Neural progenitor cell (in vitro differentiated cells): ENCODE data around the gene SLMAP. TPM values are rescaled to one million over a fixed set of nuclear protein-coding genes. Genes with fewer than 3 reads are reported as not detected.

Experiments
- DNase-seq: peaks from one replicate; pipeline ENCODE4 v3.0.0-alpha.2; 2016; ENCODE audit warnings: low spot score
- H2AFZ ChIP-seq: fragments of 200-600 bp; sonication (generic); replicated peaks from 2 replicates; pipeline ENCODE4 v1.6.1; 2016; ENCODE audit warnings: antibody characterized with exemption
- H3F3A ChIP-seq: fragments of 200-600 bp; sonication (generic); 2 replicates; pipeline ENCODE4 v1.6.1; 2016; ENCODE audit warnings: antibody characterized with exemption, low read depth
- H3K27ac ChIP-seq: fragments of 200-600 bp; sonication (generic); 2 replicates; pipeline ENCODE4 v1.5.1; 2016; ENCODE audit warnings: mild to moderate bottlenecking
- H3K27me3 ChIP-seq: fragments of 200-600 bp; sonication (generic); 2 replicates; pipeline ENCODE4 v1.6.1; 2016; ENCODE audit warnings: mild to moderate bottlenecking, moderate library complexity
- H3K36me3 ChIP-seq: fragments of 200-600 bp; sonication (generic); 2 replicates; pipeline ENCODE4 v1.5.1; 2016
- H3K4me1 ChIP-seq: fragments of 200-600 bp; sonication (generic); 2 replicates; pipeline ENCODE4 v1.6.1; 2016; ENCODE audit warnings: mixed run types
- H3K4me2 ChIP-seq: fragments of 200-600 bp; sonication (generic); 2 replicates; pipeline ENCODE4 v1.6.1; 2016
- H3K4me3 ChIP-seq: fragments of 200-600 bp; sonication (generic); 2 replicates; pipeline ENCODE4 v1.5.1; 2016
- H3K79me2 ChIP-seq: fragments of 200-600 bp; sonication (generic); 2 replicates; pipeline ENCODE4 v1.6.1; 2016; ENCODE audit warnings: low read depth
- H3K9ac ChIP-seq: fragments of 200-600 bp; sonication (generic); 2 replicates; pipeline ENCODE4 v1.6.1; 2016
- H3K9me3 ChIP-seq: fragments of 200-600 bp; sonication (generic); 2 replicates; pipeline ENCODE4 v1.5.1; 2016; ENCODE audit warnings: low read depth
- H4K20me1 ChIP-seq: fragments of 200-600 bp; sonication (generic); 2 replicates; pipeline ENCODE4 v1.6.1; 2016; ENCODE audit warnings: low read depth
- H3K27ac Mint-ChIP-seq: 3 replicates; pipeline ENCODE4 v1.8.0; 2021; ENCODE audit warnings: mixed read lengths
- H3K27me3 Mint-ChIP-seq: 2 replicates; pipeline ENCODE4 v1.8.0; 2022; ENCODE audit warnings: low read depth, mild to moderate bottlenecking, inconsistent platforms, moderate library complexity, mixed read lengths; ENCODE audit not compliant: insufficient read depth
- H3K36me3 Mint-ChIP-seq: 3 replicates; pipeline ENCODE4 v1.8.0; 2021; ENCODE audit warnings: mixed read lengths
- H3K4me1 Mint-ChIP-seq: 3 replicates; pipeline ENCODE4 v1.8.0; 2021; ENCODE audit warnings: mixed read lengths
- H3K4me3 Mint-ChIP-seq: 3 replicates; pipeline ENCODE4 v1.8.0; 2021; ENCODE audit warnings: mild to moderate bottlenecking, moderate library complexity, mixed read lengths
- H3K9me3 Mint-ChIP-seq: 3 replicates; pipeline ENCODE4 v1.8.0; 2020; ENCODE audit warnings: mixed read lengths
- EZH2 ChIP-seq: fragments of 200-600 bp; sonication (generic); IDR thresholded peaks from 2 replicates; pipeline ENCODE4 v1.6.1; 2017; ENCODE audit warnings: antibody characterized with exemption, mild to moderate bottlenecking, moderate library complexity
- EZH2phosphoT487 ChIP-seq: fragments of 200-600 bp; sonication (generic); IDR thresholded peaks from 2 replicates; pipeline ENCODE4 v1.6.1; 2017; ENCODE audit warnings: antibody characterized with exemption
- total RNA-seq: library from RNA; depleted of rRNA; stranded (reverse); fragments of >200 nt; gene quantifications from 2 replicates; pipeline ENCODE4 v1.2.3, GENCODE V29; 2015; ENCODE audit warnings: low replicate concordance
- TF ChIP-seq, protein P1 (sequence below): fragments of 200-600 bp; sonication (generic); IDR thresholded peaks from 2 replicates; pipeline ENCODE4 v1.5.1; 2017; ENCODE audit warnings: antibody characterized with exemption, mild to moderate bottlenecking

SLMAP gene
- total RNA-seq, 1 donor from 2014 or later = 59.4 TPM

DNA sequence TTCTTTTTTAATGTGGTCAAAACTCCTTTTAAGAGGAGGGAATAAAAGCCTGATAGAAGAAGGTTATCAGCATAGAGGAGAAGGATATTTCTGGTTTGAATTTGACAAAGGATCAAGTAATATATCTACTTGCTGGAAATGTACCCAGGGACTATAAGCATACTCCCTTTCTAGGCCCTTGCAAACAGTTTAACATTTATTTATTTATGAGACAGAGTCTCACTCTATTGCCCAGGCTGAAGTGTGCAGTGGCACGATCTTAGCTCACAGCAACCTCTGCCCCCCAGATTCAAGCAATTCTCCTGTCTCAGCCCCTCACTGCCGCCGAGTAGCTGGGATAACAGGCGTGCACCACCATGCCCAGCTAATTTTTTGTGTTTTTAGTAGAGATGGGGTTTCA, 71.6 kb downstream of the SLMAP start:
- Histone ChIP-seq H3K36me3 (no peaks in the 10 kb centered on the region), H3K9me3 (no peaks in the 10 kb centered on the region), H3K9ac (no peak overlapping the region), H3K4me2 (no peak overlapping the region), H3K4me3 (no peak overlapping the region), H3K27me3 (no peaks in the 10 kb centered on the region), H3K4me1 (peaks cover 9% of the 10 kb centered on the region), H3F3A (peaks cover 4% of the 10 kb centered on the region), H4K20me1 (peaks cover 31% of the 10 kb centered on the region), H3K79me2 (peaks cover 58% of the 10 kb centered on the region), H2AFZ (no peak overlapping the region), H3K27ac (no peak overlapping the region)
- no peaks in the 10 kb centered on the region for H3K9me3 Mint-ChIP-seq
- peaks cover 4% of the 10 kb centered on the region for H3K36me3 Mint-ChIP-seq
- DNase-seq = no peak
- peaks cover 14% of the 10 kb centered on the region for H3K4me1 Mint-ChIP-seq
- H3K4me3 Mint-ChIP-seq = no peak overlapping the region
- H3K27me3 Mint-ChIP-seq = no peaks in the 10 kb centered on the region
- H3K27ac Mint-ChIP-seq = no peak overlapping the region
- no peak for TF ChIP-seq EZH2phosphoT487
- TF ChIP-seq, protein P1, sequence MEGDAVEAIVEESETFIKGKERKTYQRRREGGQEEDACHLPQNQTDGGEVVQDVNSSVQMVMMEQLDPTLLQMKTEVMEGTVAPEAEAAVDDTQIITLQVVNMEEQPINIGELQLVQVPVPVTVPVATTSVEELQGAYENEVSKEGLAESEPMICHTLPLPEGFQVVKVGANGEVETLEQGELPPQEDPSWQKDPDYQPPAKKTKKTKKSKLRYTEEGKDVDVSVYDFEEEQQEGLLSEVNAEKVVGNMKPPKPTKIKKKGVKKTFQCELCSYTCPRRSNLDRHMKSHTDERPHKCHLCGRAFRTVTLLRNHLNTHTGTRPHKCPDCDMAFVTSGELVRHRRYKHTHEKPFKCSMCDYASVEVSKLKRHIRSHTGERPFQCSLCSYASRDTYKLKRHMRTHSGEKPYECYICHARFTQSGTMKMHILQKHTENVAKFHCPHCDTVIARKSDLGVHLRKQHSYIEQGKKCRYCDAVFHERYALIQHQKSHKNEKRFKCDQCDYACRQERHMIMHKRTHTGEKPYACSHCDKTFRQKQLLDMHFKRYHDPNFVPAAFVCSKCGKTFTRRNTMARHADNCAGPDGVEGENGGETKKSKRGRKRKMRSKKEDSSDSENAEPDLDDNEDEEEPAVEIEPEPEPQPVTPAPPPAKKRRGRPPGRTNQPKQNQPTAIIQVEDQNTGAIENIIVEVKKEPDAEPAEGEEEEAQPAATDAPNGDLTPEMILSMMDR = no peak
- no peak for TF ChIP-seq EZH2

DNA sequence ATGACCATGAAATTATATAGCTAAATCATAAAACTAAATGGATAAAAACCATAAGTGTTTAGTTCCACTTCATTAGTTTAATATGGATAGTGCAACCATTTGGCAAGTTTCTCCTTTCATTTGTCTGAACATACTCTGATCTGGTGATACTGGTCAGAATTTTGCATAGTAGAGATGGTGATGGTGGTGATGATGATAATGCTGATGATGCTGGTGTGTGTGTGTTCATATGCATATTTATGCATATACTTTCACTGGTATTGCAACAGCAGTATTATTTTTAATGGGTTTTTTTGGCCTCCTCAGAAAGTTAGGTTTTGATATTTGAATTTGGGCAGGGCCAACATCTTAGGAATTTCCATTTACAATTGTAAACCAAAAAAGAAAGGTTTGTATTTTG, 76.4 kb downstream of the SLMAP start:
- Mint-ChIP-seq H3K36me3 (peaks cover 4% of the 10 kb centered on the region), H3K4me3 (no peak overlapping the region), H3K9me3 (no peaks in the 10 kb centered on the region), H3K27me3 (peaks cover under 1% of the 10 kb centered on the region), H3K4me1 (no peaks in the 10 kb centered on the region), H3K27ac (no peak overlapping the region)
- Histone ChIP-seq H3K4me1 (no peaks in the 10 kb centered on the region), H3K4me2 (no peak overlapping the region), H3K27me3 (no peaks in the 10 kb centered on the region), H3K9me3 (no peaks in the 10 kb centered on the region), H3K79me2 (peaks cover 28% of the 10 kb centered on the region), H2AFZ (no peak overlapping the region), H3K36me3 (peaks cover 6% of the 10 kb centered on the region), H3K4me3 (no peak overlapping the region), H3K9ac (no peak overlapping the region), H4K20me1 (peaks cover 5% of the 10 kb centered on the region), H3F3A (peaks cover 4% of the 10 kb centered on the region), H3K27ac (no peak overlapping the region)
- DNase-seq = no peak
- no peak for TF ChIP-seq EZH2phosphoT487
- no peak for TF ChIP-seq EZH2
- TF ChIP-seq, protein P1 = no peak

DNA sequence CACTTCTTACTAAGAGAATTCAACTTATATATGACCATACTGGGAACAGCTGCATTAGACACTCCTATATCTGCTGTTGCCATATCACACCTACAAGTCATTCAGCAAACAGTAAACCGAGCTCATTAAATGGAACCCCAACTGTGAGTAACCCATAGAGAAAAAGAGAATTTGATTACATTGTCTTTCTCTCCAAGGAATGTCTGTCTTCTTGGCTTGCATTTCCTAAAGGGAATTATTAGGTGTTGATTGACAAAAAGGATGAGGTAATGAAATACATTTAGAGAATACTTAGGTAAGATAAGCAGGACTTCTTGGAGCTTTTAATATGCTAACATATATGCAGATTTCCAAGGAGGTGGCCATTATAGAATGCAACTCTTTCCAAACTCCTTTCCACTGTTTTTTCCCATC, 76.8 kb downstream of the SLMAP start:
- no peak overlapping the region for H2AFZ ChIP-seq
- H3K79me2 ChIP-seq = peaks cover 25% of the 10 kb centered on the region
- H3K4me1 Mint-ChIP-seq = no peaks in the 10 kb centered on the region
- DNase-seq = no peak
- peaks cover 4% of the 10 kb centered on the region for H3K36me3 Mint-ChIP-seq
- TF ChIP-seq EZH2 = no peak
- no peak for TF ChIP-seq EZH2phosphoT487
- TF ChIP-seq, protein P1 = no peak
- no peak overlapping the region for H3K4me3 Mint-ChIP-seq
- H3K27ac ChIP-seq = no peak overlapping the region
- H3K4me1 ChIP-seq = no peaks in the 10 kb centered on the region
- peaks cover 4% of the 10 kb centered on the region for H3F3A ChIP-seq
- peaks cover 6% of the 10 kb centered on the region for H3K36me3 ChIP-seq
- H4K20me1 ChIP-seq = peaks cover 1% of the 10 kb centered on the region
- no peaks in the 10 kb centered on the region for H3K27me3 ChIP-seq
- H3K9me3 Mint-ChIP-seq = no peaks in the 10 kb centered on the region
- no peak overlapping the region for H3K9ac ChIP-seq
- no peak overlapping the region for H3K4me3 ChIP-seq
- H3K9me3 ChIP-seq = no peaks in the 10 kb centered on the region
- no peak overlapping the region for H3K27ac Mint-ChIP-seq
- no peak overlapping the region for H3K4me2 ChIP-seq
- H3K27me3 Mint-ChIP-seq = peaks cover 2% of the 10 kb centered on the region
